Heart left ventricle (tissue), 13 donors: ENCODE measurements around the gene KRTAP4-16.

Experiments used
- POLR2A ChIP-seq, 2 donors: fragments of 450-650 bp; IDR thresholded peaks; one replicate each; pipeline ENCODE4 v1.6.1; 2017; ENCODE audit warnings: antibody characterized with exemption in 2 of 2, mild to moderate bottlenecking in 2 of 2, moderate library complexity in 2 of 2
- TF ChIP-seq, protein P1 (sequence below), 12 donors: fragments of 200-600 bp; sonication (generic) in 4 of 12; IDR thresholded peaks; one replicate each; pipeline versions ENCODE4 v1.5.0 to v1.8.0; 2018 to 2022; ENCODE audit warnings: antibody characterized with exemption in 12 of 12, mild to moderate bottlenecking in 5 of 12
- donor health status: ischemic (EF 13 %, LVEDD 7.1; RV severe dilation, severe dysfunction).
- donor health status: DM: no; HTN: yes; CAD: no.
- donor health status: DM: no; HTN: no; CAD: no.
- donor health status: ischemic (EF 25% LVEDD 6.9; RV normal size, moderate dysfunction).
- donor health status: ischemic (EF 25% LVEDD 5.7; RV mildly dilated, moderate dysfunction).
- donor health status: ischemic (EF 35%, LVEDD 5.7; RV mildly dilated, moderate dysfunction).
- donor health status: nonischemic (EF 11% LVEDD 7.7; RV severe dilation, severe dysfunction).
- donor health status: DM: yes; HTN: yes; CAD: no.
- donor health status: PGD.
- donor health status: ischemic (EF 29% LVEDD 5.4; RV normal size, mild dysfunction).
- donor health status: nonischemic (EF 23%, LVEDD 6.1; RV moderate dilation, normal function).

DNA sequence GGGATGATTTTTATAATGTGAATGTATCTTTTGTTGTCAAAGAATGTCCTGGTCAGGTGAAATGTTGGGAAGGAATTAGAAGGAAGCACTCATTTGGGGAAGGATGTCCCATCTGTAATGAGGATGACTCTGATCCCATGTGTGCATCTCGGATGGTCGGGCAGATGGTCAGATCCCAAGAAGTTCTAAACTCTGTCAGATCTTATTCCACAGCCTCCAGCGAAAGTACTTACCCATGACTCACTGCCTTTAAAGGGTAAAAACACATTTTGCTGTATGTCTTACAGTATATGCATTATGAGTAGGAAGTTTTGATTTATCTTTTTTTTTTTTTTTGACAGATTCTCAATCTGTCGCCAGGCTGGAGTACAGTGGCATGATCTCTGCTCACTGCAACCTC, 16.7 kb upstream of the KRTAP4-16 start:
- TF ChIP-seq, protein P1, sequence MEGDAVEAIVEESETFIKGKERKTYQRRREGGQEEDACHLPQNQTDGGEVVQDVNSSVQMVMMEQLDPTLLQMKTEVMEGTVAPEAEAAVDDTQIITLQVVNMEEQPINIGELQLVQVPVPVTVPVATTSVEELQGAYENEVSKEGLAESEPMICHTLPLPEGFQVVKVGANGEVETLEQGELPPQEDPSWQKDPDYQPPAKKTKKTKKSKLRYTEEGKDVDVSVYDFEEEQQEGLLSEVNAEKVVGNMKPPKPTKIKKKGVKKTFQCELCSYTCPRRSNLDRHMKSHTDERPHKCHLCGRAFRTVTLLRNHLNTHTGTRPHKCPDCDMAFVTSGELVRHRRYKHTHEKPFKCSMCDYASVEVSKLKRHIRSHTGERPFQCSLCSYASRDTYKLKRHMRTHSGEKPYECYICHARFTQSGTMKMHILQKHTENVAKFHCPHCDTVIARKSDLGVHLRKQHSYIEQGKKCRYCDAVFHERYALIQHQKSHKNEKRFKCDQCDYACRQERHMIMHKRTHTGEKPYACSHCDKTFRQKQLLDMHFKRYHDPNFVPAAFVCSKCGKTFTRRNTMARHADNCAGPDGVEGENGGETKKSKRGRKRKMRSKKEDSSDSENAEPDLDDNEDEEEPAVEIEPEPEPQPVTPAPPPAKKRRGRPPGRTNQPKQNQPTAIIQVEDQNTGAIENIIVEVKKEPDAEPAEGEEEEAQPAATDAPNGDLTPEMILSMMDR (IDR thresholded peaks at IDR 0.05): no peak
- no peak for TF ChIP-seq POLR2A (IDR thresholded peaks at IDR 0.05)
